ENCODE data around the gene SELENON.

Gene SELENON

DNA sequence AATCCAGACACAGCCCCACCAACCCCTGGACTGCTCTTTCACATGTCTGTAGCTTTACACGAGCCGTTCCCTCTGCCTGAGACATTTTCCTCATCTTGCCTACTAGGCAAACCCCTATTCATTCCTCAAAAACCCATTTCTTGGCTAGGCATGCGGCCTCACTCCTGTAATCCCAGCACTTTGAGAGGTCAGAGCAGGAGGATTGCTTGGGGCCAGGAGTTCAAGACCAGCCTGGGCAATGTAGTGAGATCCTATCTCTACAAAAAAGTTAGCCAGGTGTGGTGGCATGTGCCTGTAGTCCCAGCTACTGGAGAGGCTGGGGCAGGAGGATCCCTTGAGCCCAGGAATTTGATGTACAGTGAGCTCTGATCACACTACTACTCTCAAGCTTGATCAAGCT is 64.4 kb downstream of the SELENON start:
- TF ChIP-seq, protein P1, sequence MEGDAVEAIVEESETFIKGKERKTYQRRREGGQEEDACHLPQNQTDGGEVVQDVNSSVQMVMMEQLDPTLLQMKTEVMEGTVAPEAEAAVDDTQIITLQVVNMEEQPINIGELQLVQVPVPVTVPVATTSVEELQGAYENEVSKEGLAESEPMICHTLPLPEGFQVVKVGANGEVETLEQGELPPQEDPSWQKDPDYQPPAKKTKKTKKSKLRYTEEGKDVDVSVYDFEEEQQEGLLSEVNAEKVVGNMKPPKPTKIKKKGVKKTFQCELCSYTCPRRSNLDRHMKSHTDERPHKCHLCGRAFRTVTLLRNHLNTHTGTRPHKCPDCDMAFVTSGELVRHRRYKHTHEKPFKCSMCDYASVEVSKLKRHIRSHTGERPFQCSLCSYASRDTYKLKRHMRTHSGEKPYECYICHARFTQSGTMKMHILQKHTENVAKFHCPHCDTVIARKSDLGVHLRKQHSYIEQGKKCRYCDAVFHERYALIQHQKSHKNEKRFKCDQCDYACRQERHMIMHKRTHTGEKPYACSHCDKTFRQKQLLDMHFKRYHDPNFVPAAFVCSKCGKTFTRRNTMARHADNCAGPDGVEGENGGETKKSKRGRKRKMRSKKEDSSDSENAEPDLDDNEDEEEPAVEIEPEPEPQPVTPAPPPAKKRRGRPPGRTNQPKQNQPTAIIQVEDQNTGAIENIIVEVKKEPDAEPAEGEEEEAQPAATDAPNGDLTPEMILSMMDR (IDR thresholded peaks at IDR 0.05; ENCODE audit: insufficient read depth, low read length, poor library complexity, severe bottlenecking), result no peak
- no peaks in the 10 kb centered on the region for H3K27me3 ChIP-seq (replicated peaks; ENCODE audit: control insufficient read depth, insufficient read depth, low read length)
- DNase-seq (ENCODE audit: extremely low read depth, insufficient read length), result no peak
- H3K36me3 ChIP-seq (ENCODE audit: control insufficient read depth, insufficient read depth, low read length), result no peaks in the 10 kb centered on the region; the same call in none of the 2 replicates
- H3K4me3 ChIP-seq (replicated peaks; ENCODE audit: low read depth, low read length), result no peak overlapping the region

DNA sequence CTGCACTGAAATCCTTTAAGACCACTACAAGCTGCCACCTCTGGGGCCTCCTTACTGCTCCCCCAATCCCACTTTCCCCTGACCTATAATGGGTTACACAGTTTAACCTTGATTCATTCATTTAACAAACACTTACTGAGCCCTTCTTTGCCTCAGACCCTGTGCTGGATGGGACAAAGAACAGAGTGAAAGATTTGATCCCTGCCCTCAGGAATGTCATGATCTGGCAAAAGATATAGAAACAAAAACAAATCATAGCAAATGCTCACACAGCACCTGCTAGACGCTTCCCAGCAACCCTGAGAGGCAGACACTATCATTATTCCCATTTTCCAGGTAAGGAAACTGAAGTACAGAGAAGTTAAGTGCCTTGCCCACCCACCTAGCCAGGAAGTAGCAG is 66.3 kb downstream of the SELENON start:
- H3K27me3 ChIP-seq (replicated peaks; ENCODE audit: control insufficient read depth, insufficient read depth, low read length), result no peaks in the 10 kb centered on the region
- DNase-seq (ENCODE audit: extremely low read depth, insufficient read length), result no peak
- no peak overlapping the region for H3K4me3 ChIP-seq (replicated peaks; ENCODE audit: low read depth, low read length)
- H3K36me3 ChIP-seq (ENCODE audit: control insufficient read depth, insufficient read depth, low read length), result no peaks in the 10 kb centered on the region; the same call in none of the 2 replicates
- TF ChIP-seq, protein P1 (IDR thresholded peaks at IDR 0.05; ENCODE audit: insufficient read depth, low read length, poor library complexity, severe bottlenecking), result no peak

DNA sequence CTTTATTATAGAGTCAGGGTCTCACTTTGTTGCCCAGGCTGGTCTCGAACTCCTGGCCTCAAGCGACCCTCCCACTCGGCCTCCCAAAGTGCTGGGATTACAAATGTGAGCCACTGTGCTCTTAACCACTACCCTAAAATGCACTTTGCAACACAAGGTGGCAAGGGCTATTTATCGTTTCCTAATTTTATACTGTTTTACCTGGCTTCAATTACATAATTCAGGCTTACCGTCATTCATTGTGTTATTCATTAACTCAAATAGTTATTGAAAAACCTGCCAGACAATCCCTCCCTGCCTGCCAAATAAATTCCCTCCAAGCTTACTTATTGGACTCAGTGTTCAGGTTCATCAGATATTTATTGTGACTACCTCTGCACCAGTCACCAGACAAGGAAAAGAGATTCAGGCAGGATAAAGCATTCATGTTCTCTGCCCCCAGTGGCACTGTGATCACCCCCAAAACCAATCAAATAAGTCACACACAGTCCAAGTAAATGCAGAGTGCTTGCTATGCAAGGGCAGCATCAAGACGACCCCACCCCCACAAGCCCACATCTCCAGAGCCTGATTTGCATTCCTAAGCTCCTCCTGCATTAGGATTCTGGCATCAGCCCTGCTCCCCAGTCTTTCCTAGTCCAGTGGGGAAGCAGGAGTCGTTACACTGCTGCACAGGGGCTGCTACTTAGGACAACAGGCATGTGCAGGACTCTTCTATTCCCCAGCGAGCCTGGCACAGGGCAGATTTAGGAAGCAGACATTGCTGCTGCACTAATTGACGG is 67.4 kb downstream of the SELENON start:
- TF ChIP-seq, protein P1 (IDR thresholded peaks at IDR 0.05; ENCODE audit: insufficient read depth, low read length, poor library complexity, severe bottlenecking), result no peak
- DNase-seq (ENCODE audit: extremely low read depth, insufficient read length), result no peak
- Histone ChIP-seq H3K4me3 (replicated peaks; ENCODE audit: low read depth, low read length) (no peak overlapping the region), H3K27me3 (replicated peaks; ENCODE audit: control insufficient read depth, insufficient read depth, low read length) (no peaks in the 10 kb centered on the region), H3K36me3 (ENCODE audit: control insufficient read depth, insufficient read depth, low read length) (no peaks in the 10 kb centered on the region; the same call in none of the 2 replicates)

Measured in GM06990 (cell line).